Heart left ventricle (tissue), 13 donors: ENCODE data around the gene TPT1.
"Not testable (repeated sequence)": the region's sequence is repeated elsewhere in the genome, so short reads cannot be mapped to it uniquely, and the experiment has no call there.

Experiments
- CTCF ChIP-seq, 12 donors: fragments of 200-600 bp; sonication (generic) in 4 of 12; IDR thresholded peaks; one replicate each; pipeline versions ENCODE4 v1.5.0 to v1.8.0; 2018 to 2022; ENCODE audit warnings: antibody characterized with exemption in 12 of 12, mild to moderate bottlenecking in 5 of 12
- POLR2A ChIP-seq, 2 donors: fragments of 450-650 bp; IDR thresholded peaks; one replicate each; pipeline ENCODE4 v1.6.1; 2017; ENCODE audit warnings: antibody characterized with exemption in 2 of 2, mild to moderate bottlenecking in 2 of 2, moderate library complexity in 2 of 2
- donor health status: ischemic (EF 13 %, LVEDD 7.1; RV severe dilation, severe dysfunction).
- donor health status: DM: no; HTN: yes; CAD: no.
- donor health status: DM: no; HTN: no; CAD: no.
- donor health status: ischemic (EF 25% LVEDD 6.9; RV normal size, moderate dysfunction).
- donor health status: ischemic (EF 25% LVEDD 5.7; RV mildly dilated, moderate dysfunction).
- donor health status: ischemic (EF 35%, LVEDD 5.7; RV mildly dilated, moderate dysfunction).
- donor health status: nonischemic (EF 11% LVEDD 7.7; RV severe dilation, severe dysfunction).
- donor health status: DM: yes; HTN: yes; CAD: no.
- donor health status: PGD.
- donor health status: ischemic (EF 29% LVEDD 5.4; RV normal size, mild dysfunction).
- donor health status: nonischemic (EF 23%, LVEDD 6.1; RV moderate dilation, normal function).

GRCh38 chr13:45342668-45343067, 1.7 kb upstream of the TPT1 start:
- TF ChIP-seq CTCF, POLR2A (IDR thresholded peaks at IDR 0.05): not testable (repeated sequence)
